H1 (cell line): ENCODE data around the gene DNLZ.

ENCODE experiments used
- EP300 ChIP-seq, 2 experiments: IDR thresholded peaks; 1 replicate in 1 of 2; 2 replicates in 1 of 2; pipeline ENCODE4 v1.6.1; 2011 to 2012; ENCODE audit warnings: low read depth in 2 of 2, low read length in 2 of 2, mild to moderate bottlenecking in 2 of 2, borderline replicate concordance in 1 of 2, inconsistent platforms in 1 of 2, moderate library complexity in 1 of 2
- EZH2 ChIP-seq: fragments of 200-600 bp; sonication (generic); IDR thresholded peaks from 2 replicates; pipeline ENCODE4 v1.7.1; 2012; ENCODE audit warnings: low read depth, mild to moderate bottlenecking, moderate library complexity, low read length, inconsistent platforms; ENCODE audit not compliant: severe bottlenecking
- KDM1A ChIP-seq: fragments of 200-600, 300-600 bp; sonication (generic); IDR thresholded peaks from 2 replicates; pipeline ENCODE4 v1.7.1; 2016; ENCODE audit warnings: mild to moderate bottlenecking, low read length, borderline replicate concordance
- POLR2A ChIP-seq, 2 experiments: IDR thresholded peaks; 1 replicate in 1 of 2; 2 replicates in 1 of 2; pipeline ENCODE4 v1.6.1; 2011; ENCODE audit warnings: low read depth in 2 of 2, low read length in 2 of 2, mild to moderate bottlenecking in 2 of 2; ENCODE audit errors: control extremely low read depth in 1 of 2
- TAF1 ChIP-seq: IDR thresholded peaks from 2 replicates; pipeline ENCODE4 v1.6.1; 2011; ENCODE audit warnings: mild to moderate bottlenecking, low read depth, low read length
- TEAD4 ChIP-seq: IDR thresholded peaks from 2 replicates; pipeline ENCODE4 v1.6.1; 2012; ENCODE audit warnings: low read depth, low read length, inconsistent platforms, mixed read lengths
- YY1 ChIP-seq: IDR thresholded peaks from 2 replicates; pipeline ENCODE4 v1.6.1; 2011; ENCODE audit warnings: low read depth, mild to moderate bottlenecking, low read length
- TF ChIP-seq, protein P1 (sequence below): IDR thresholded peaks from 2 replicates; pipeline ENCODE4 v1.6.1; 2012; ENCODE audit warnings: inconsistent platforms
- TF ChIP-seq, protein P2 (sequence below), 3 experiments: IDR thresholded peaks; 1 replicate in 2 of 3; 2 replicates in 1 of 3; pipeline versions ENCODE4 v1.5.1 to v1.6.1; 2011; ENCODE audit warnings: low read length in 3 of 3, mild to moderate bottlenecking in 3 of 3, inconsistent platforms in 2 of 3, low read depth in 1 of 3, moderate library complexity in 1 of 3; ENCODE audit not compliant: insufficient read depth in 1 of 3; ENCODE audit errors: control extremely low read depth in 1 of 3

DNA sequence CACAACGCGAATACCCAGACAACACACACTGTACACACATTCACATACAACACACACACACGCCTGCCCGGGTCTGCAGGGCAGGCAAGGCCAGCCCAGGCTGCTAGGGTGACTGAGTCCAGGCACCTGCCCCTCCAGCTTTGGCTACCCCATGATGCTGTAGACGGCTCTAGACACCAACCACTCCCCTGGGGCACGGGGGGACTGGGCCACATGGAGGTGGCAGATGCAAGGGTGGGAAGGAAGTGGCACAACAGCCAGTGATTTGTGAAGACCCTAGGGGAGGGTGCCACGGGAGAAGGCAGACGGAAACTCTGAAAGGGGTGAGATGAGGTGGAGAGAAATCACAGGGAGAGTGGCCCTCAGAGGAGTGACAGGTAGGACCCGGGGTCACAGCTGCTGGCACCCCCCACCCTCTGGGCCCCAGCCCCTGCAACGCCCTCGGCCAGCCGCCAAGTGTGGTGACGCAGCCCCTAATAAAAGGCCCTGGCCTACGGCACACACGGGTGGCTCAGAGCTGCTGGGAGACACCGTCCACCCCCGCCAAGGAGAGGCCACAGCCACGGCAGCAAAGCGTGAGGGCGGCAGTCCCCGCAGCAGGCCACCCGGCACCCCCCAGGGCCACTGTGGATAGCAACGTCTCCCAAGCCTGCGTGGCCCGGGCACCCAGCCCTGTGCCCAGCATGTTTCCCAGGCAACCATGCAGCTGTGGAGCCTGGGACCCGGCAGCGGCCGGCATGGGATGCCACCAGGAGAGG is 53.1 kb downstream of the DNLZ start:
- TF ChIP-seq, protein P1, sequence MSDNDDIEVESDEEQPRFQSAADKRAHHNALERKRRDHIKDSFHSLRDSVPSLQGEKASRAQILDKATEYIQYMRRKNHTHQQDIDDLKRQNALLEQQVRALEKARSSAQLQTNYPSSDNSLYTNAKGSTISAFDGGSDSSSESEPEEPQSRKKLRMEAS, result no peak
- no peak for TF ChIP-seq EP300 (IDR thresholded peaks at IDR 0.05; ENCODE audit: borderline replicate concordance in 1 of 2, low read depth in 2 of 2, low read length in 2 of 2)
- TF ChIP-seq POLR2A (IDR thresholded peaks at IDR 0.05; ENCODE audit: control extremely low read depth in 1 of 2, low read depth in 2 of 2, low read length in 2 of 2), result no peak
- TF ChIP-seq TEAD4, result no peak
- no peak for TF ChIP-seq KDM1A
- TF ChIP-seq EZH2, result no peak
- TF ChIP-seq, protein P2, sequence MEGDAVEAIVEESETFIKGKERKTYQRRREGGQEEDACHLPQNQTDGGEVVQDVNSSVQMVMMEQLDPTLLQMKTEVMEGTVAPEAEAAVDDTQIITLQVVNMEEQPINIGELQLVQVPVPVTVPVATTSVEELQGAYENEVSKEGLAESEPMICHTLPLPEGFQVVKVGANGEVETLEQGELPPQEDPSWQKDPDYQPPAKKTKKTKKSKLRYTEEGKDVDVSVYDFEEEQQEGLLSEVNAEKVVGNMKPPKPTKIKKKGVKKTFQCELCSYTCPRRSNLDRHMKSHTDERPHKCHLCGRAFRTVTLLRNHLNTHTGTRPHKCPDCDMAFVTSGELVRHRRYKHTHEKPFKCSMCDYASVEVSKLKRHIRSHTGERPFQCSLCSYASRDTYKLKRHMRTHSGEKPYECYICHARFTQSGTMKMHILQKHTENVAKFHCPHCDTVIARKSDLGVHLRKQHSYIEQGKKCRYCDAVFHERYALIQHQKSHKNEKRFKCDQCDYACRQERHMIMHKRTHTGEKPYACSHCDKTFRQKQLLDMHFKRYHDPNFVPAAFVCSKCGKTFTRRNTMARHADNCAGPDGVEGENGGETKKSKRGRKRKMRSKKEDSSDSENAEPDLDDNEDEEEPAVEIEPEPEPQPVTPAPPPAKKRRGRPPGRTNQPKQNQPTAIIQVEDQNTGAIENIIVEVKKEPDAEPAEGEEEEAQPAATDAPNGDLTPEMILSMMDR (IDR thresholded peaks at IDR 0.05; ENCODE audit: control extremely low read depth in 1 of 3, insufficient read depth in 1 of 3, low read depth in 1 of 3, low read length in 3 of 3), result no peak
- TF ChIP-seq TAF1, result no peak
- TF ChIP-seq YY1, result no peak
